HG02943 (cell line): ENCODE measurements around the gene GALNT14.
"Not testable (repeated sequence)": the region's sequence is repeated elsewhere in the genome, so short reads cannot be mapped to it uniquely, and the experiment has no call there.

Experiments used
- ATAC-seq: cut with Tn5 transposase; IDR thresholded peaks from one replicate; pipeline ENCODE4 v1.9.1; 2021; ENCODE audit warnings: mild to moderate bottlenecking, low read depth, moderate library complexity; ENCODE audit not compliant: unreplicated experiment

Gene GALNT14, protein sequence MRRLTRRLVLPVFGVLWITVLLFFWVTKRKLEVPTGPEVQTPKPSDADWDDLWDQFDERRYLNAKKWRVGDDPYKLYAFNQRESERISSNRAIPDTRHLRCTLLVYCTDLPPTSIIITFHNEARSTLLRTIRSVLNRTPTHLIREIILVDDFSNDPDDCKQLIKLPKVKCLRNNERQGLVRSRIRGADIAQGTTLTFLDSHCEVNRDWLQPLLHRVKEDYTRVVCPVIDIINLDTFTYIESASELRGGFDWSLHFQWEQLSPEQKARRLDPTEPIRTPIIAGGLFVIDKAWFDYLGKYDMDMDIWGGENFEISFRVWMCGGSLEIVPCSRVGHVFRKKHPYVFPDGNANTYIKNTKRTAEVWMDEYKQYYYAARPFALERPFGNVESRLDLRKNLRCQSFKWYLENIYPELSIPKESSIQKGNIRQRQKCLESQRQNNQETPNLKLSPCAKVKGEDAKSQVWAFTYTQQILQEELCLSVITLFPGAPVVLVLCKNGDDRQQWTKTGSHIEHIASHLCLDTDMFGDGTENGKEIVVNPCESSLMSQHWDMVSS

DNA sequence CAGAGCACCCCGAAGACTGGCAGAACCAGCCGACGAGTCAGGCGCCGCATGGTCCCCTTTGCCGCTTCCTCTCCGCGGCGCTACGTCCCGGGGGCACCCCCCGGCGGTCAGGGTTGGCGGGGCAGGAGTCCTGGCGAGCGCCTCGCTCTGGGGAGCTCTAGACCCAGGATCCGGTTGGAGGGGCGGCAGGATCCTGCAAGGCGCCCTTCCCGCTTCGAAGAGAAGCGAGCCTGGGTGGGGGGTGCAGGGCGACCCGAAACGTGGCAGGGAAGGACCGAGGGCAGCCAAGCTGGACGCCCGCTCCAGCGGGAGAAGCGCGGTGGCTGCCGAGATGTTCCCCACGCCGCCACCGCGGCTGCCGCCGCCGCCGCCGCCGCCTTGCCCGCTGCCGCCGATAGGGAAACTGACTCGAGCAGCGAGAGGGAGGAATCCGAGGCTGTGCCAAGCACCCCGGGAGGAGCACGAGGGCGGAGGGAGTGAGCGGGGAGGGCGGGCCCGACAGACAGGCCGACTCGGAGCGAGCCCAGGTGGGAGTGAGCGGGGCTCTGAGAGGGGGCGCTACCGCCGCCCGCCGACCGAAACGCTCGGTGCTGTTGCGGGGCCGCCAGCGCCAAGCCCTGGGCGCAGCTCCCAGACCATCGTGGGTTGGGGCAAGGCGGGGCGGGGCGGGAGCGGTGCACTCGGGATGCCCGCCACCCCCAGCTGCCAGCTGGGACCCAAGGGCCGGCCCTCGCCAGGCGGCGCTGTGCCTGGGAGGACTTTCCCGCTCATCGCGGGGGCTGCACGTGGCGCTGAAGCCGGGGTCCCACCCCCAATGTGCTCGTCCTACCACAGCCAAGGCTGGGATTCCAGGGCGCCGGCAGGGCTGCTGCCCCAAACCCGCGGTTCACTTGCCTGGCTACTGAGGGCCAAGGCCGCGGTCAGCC, at the start of gene GALNT14:
Gene GALNT14, minus strand, starts transcription at position 404 of the 926 bp plus-strand sequence. Its CDS starts 354 bp downstream, at position 50.
- no peak for ATAC-seq

DNA sequence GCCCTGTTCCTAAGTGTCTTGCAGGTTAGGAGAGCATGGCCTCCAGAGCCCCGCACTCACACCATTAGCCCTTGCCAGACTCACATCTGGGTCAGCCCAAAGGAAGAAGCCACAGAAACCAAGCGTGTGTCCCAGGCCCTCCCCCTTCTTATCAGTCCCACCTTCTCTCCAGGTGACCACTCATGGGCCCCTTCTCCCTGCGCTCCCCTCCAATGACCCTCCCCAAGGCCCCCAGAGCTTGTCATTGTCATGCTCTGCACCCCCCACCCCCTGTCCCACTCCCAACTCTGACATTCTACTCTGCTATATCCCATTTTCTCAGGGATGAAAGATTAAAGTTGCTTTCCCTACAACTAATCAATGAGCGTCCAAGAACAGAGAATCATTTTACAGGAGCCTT, 48.9 kb upstream of the GALNT14 start:
- no peak for ATAC-seq

DNA sequence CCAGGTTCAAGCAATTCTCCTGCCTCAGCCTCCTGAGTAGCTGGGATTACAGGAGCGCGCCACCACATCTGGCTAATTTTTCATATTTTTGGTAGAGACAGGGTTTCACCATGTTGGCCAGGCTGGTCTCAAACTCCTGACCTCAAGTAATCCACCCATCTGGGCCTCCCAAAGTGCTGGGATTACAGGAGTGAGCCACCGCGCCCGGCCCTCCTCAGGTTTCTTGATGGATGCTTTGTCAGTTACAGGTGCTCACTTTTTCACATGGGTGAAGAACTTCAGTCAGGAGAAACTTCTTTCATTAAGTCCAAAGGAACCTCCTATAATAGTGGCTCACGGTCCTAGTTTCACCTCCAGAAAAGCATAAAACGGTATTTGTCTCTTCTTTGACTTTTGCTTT, 45.7 kb upstream of the GALNT14 start:
- ATAC-seq = not testable (repeated sequence)

DNA sequence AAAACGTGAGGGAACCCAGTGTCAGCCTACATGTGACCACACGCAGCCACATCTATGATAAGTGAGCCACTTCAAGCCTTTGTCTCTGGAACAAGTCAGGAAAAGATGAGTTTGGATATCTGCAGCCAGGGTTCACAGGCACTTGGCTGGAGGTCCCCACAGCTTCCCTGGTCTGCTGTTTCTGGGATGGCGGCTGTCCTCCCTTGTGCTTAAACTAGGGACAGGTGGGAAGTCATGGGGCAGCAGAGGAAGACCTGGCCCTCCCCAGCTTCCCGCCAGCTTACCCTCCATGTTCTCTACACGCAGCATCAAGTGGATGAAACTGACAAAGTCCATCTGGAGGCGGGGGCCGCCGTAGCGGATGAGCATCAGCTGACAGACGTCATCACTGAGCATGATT, 38.5 kb upstream of the GALNT14 start:
- no peak for ATAC-seq

DNA sequence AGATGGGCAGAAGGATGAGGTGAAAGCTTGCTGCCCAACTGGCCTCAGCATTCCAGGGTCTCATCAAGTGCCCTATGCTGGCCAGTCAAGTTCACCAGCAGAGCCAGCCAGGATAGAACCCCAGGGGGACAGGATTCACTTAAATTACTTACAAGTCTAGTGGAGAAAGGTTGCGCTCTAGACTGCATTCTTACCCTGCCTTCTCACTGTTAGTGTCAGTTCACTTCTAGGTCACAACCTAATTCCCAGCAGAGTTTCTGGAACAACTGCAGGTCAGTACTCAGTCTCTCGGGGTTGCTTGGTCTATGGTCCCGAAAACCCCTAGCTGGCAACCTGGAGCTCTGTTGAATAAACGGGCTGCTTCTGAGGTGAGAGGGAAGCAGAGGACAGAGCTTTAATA, 32.9 kb upstream of the GALNT14 start:
- no peak for ATAC-seq

DNA sequence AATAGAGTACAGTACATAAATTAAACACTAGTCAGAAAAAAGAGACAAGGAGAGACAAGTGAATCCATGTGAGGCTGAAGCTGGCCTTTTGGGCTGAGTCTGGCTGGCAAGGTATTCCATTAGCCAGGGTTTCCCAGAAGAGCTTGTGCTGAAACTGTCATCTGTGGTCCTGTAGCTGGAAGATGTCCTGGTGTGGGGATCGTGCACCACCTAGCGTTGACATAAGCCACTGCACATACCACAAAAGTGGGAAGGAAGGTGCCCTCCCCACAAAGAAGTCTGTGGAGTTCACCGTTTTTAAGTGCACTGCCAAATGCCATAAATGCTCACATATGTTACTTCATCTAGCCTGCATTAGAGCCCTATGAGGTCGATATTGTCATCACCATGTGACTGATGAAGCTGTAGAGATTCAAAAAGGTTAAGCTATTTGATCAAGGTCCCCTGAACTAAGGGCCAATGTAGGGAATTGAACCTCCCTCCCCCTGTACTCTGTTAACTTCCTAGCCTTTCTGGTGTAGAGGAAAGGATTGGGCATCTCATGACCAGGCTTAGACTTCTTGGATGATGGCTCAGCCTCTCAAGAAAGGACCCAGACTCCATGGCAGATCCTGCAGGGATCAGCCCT, 31.9 kb upstream of the GALNT14 start:
- ATAC-seq = no peak

DNA sequence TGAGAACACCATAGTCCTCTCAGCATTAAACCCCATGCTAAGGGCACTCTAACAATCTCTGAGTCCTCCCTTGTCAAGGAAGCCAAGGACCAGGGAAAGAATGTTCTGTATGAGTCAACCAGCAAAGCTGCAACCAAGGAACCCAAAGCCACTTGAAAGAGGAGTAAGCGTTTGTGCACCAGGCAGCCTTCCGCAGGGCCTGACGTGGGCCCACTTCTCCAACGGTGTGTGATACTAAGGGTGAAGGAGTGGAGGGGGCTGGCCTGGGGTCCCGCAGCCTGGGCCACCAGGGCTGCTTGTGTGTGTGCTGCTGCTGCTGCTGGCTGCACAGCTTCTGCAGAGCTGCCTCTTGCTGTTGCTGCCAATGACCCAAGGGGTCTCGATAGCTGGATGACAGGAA, 30.1 kb upstream of the GALNT14 start:
- no peak for ATAC-seq

DNA sequence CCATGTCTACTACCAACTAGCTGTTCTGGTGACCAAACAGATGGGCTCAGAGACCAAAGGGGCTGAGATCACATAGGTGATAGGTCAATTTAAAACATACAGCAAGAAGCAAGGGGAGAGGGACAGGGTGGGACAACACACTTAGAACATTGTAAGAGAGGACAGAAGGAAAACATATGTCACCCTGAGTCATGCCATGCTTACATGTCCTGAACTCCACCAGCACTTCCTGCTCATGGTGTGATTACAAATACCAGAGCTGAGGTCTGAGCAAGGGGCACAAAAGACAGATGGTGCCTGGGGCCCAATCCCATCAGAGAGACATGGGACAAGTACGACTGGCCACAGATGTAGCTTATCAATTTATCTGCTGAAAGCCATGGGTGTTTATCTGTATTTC, 28.7 kb upstream of the GALNT14 start:
- ATAC-seq = no peak

DNA sequence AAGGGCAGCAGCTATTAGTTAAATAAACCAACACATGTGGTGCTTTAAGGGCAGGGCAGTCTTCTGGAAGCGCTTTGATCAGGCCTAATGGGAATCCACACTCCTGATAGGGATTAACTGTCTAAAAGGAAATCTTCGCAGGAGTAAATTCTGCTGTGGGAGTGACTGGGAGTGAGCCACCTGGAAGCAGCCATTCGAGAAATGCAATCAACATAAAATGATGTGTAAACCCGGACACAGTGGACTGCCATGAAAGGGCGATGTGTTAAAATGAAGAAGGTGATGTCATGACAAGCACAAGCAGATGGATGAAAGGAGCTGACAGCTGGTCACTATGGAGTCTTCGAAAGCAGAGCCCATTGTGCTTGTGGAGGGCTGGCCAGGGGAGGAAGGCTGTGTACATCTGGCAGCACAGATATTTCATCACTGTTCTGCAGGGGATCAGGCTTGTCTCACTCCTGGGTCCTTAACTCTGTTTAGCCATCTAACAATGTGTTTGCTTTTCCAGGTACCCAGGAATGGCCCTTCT, 24.8 kb upstream of the GALNT14 start:
- ATAC-seq = no peak

DNA sequence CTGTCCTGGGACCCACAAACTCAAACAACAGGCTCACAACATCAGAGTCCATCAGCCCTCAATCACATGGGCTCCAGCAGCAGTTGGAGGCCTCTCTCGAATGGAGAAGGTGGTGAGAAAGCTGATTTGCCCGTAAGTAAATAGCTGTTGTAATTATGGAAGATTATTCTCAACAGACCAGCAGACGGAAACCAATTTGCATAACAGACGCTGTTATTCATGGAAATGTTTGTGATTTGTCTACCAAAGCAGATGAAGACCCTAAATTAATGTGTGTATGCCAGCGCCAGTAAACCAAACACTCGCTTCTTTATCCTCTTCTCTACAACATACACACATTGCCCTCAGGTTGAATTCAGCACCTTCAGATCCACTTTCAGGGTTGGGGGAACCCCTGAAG, 23.4 kb upstream of the GALNT14 start:
- no peak for ATAC-seq

DNA sequence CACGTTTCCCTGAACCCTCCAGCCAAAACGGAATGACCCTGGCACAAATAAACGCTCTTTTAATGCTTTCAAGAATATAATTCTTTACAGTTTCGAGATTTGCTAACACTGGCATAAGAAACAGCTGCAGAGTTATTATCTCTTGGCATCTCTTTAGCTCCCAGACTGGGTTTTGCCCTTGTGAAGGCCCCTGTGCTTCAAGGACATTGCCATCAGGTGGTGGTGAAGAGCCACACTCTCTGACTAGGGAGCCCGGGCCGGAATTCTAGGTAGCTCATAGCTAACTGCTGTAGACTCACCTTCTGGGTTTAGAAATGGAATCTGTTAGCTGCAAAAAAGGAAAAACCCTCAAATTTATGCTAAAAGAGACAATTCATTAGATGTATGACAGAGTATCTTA, 13.3 kb upstream of the GALNT14 start:
- ATAC-seq = no peak

DNA sequence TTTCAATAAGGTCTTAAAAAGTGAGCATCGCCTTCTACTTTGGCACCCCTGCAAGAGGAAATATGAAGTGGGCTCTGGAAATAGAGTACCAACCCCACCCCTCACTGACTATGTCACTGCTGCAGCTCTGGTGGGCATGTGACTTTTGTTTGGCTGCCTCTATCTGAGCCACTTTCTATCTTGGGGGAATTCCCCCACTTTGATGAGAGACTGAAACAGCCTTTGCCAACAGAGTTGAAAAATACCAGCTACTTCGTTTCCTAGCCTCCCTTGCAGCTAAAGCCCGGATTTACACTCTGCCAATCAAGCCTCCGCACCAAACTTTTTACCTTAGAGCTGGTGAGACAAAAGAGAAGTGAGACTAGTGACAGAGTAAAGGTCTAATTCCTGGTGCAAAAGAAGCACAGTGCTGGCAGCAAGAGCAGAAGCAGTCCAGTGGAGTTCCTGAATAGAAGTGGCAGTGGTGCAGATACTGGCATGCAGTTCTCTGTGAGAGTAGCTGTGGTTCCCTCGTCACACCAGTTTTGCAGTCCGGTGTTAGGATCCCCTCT, 12.0 kb upstream of the GALNT14 start:
- no peak for ATAC-seq

DNA sequence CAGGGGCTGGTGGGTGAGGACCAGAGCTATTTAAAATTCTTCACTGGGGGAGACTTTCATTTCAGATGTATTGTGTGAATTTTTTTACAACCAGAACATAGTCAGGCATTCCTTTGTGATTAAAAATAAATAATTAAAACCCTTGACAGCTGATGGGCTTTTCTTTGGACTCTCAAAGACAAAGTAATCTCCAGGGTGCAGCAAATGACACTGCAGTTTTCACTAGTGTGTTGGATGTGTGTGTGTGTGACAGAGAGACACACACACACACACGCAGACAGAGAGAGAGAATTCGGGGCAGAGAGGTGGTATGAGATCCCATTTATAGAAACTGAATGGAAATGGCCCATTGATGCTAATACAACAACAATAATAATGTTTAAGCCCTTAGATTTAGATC, 10.3 kb upstream of the GALNT14 start:
- no peak for ATAC-seq

DNA sequence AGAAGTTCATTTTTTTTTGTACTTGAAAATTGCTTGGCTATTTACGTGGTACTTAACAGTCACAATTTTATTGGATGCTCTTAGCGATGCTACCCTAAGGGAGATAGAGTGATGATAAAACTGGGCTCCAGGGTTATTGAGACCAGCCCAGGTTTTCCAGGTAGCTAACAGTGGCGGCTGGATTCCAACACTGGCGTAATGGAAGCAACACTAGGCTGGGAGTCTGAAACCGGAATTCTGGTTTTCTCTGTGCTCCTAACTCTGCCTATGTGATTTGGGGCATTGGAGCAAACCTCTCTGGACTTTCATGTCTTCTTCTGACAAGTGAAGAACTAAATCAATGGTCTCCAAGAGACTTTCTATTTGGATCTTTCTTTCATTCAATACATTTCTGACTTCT, 9.4 kb upstream of the GALNT14 start:
- ATAC-seq = no peak

DNA sequence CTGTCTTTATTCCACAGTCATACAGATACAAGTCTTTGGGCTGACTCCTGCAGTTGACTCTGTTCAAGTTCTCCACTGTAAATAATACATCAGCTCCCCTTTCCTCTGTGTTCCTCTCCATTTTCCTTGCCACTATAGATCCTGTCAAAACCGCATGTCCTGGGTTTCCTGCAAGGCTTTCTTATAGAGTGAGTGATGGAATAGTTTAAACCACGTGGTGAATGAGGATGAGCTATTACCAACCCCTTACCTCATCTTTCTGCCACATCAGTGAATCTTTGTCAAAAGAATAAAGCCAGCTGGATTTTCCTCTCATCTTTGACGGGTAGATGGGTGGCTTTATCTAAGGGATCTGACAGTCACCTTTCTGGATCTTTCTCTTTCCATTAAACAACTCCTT, 3.9 kb upstream of the GALNT14 start:
- ATAC-seq = no peak

DNA sequence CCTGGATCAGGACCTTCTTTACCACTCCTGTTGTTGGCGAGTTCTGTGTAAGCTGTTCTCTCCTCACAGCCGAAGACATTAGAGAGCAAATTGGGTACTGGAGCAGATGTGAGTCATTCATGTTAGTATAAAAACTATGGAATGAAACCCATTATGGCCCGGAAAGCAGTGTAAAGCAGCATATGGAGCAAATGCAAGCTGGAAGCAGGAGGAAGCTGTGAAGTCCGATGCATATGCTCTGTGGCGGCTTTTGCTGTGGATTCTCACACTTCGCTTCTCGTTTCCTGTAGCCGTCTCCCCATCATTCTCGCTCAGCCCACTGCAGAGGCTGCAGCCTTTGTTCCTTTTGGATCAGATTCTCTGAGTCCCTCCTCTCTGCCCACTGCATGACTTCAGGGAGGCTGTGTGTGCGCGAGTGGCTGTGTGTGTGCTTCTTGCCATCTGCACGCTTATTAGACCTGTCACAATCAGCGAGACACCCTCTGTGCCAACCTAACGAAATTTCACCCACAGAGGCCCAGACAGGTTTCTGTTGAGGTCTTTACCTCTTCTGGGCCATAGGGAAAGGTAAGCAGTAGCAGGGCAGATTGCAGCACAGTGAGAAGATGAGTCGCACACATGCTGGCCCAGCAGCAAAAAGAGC, 3.3 kb upstream of the GALNT14 start:
- ATAC-seq = no peak

DNA sequence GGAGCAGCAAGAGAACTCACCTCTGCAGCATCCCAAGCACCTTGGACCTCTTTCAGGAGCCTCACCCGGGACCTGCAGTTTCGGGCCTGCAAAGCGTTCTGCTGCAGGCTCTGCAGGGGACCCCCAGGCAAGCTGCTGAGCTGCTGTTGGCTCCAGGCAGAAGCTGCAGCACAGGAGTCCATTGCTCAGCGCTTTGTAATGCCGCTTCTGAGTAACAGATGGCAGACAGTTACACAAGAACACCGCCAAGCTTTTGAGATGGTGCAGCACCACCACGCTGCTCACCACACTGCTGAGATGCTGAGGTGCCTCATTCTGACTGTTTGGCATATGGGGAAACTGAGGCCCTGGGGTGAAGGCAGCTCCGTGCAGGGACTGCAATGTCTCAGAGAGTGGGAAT, 1.9 kb upstream of the GALNT14 start:
- no peak for ATAC-seq

DNA sequence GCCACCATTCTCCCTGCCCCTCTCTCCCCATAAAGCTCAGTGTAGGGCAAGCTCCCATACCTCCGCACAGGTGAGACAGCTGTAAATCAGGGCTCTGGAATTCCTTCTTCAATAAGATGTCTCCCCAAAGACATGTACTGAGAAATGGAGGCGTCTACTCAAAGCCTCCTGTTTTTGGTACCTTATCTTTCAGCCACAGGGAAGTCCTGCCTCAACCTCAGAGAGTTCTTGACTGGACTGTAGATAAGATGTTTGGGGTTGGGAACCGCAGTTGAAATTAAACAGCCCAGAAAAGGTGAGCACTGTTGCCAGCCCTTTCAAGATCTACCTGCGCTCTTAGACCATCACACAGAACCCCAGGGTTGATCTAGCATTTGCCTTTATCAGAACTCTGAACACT, 1.4 kb upstream of the GALNT14 start:
- ATAC-seq = no peak

DNA sequence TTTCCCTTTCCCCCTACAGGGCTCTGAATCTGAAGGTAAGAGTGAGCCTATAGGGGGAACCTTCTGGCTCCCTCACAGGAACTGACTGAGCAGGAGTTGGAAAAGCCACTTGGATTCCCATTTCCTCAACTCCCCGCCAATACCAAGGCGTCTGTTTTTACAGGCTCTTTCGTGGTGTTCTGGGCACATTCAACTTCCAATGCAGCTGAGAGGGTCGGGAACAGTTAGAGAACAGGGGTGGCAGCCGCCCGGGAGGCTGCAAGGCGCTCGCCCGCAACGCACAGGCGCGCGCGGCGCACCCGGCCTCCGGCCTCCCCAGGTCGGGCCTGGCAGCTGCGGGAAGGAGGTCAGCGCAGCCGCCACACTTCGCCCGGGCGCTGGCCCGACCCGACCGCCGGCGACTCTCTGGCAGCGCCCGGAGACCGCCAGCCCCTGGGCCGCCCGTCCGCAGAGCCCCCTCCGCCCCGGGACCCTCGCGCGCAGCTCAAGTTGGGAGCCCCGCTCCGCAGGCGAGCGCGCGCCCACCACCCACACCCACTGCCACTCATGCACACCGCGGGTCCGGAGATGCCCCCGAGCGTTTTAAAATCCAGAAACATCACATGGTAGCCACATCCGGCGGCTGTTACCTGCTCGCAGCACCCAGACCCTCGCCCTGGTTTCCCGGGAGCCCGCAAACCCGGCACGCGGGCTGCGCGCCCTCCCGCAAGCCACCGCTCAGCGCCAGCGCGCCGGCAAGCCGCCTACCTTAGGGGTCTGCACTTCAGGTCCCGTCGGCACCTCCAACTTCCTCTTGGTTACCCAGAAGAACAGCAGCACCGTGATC, 816 bp downstream of the GALNT14 start:
- ATAC-seq = no peak
